Midbrain (tissue), 1 donor: ENCODE measurements around the gene PRPF40A.

Source experiments
- DNase-seq: peaks from one replicate; lab custom pipeline; 2025; lab: John Stamatoyannopoulos, UW

Gene PRPF40A

DNA sequence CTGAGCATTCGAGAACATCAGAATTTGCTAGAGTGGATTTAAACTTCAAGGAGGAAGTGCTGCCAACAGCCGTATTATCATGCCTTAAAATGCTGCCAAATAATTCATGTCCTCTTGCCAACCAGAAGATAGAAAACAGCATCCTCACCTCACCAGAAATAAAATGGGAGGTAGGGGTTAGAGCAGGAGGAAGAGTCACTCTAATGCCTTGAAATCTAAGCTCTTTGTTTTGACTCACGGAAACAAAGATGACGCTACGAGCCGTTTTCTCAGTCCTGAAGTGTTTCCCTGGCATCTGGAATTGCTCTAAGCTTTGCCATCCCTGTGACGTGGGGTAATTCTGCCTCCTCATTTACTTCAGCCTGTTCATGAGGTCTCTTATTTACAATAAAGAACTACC, 97.1 kb downstream of the PRPF40A start:
- DNase-seq = no peak

DNA sequence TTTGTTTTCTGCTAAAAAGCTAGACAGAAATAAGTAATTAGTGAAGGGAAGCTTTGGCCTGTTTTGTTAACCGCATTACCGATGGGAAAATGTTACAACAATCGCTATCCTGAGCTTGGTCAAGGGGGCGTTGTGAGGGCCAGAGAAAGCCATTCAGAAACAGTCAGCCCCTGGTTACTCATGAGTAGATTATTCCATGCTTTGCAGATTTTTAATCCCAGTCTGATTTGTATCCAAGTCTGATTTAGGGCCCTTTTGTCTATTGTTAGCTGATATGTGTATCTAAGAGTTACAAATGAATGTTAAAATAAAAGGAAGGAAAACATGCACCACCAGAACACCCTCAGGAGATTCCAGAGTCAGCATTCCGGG, 99.1 kb downstream of the PRPF40A start:
- peak; percentile 18 for DNase-seq

DNA sequence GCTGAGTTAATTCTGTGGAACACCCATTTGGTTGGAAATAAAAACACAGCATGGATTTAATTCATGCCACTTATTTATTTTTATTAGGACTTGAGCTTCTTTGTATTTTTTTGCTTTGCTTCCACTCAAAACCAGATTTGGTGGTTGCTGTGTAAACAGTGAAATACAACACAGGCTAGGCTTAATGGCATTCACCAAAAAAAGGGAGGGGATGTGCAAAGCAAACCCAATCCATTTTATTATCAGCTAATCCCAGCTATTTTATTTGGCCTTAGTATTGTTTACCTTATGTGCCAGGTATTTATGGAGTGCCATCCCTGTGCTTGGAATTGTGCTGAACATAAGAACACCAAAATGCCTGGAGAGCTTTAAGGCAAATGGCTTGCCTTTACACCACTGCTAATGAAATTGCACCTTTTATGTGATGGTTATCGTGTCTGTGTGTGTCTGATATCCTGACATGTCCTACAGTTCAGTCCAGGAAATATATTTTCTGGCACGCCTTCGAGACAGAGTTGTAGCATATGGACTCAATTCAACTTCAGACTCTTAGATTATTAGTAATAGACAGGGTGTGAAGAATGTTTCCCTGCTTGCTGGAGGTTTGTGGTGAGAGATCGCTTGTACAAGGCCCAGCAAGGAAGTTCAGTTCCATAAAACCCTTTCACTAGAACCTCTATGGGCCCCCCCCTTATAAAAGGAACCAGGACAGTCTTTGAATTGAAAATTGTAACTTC, 99.6 kb downstream of the PRPF40A start:
- no peak for DNase-seq

DNA sequence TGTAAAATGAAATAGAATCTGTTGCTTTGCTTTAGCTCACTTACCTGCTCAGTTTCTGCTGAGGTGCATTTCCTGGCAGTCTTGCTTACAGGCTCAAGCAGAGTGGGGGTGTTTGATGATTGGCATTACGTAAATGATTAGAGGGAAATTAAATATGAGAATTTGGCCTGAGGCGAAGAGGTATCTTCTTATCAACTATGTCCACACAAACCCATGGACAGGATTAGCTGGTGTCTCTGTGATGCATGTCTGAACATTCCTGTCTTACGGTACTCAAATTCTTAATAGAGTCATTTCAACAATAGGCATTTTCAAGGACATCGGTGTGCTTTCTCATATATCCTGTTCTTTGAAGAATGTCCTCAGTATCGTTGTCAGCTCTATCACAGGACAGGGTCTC, 102.1 kb downstream of the PRPF40A start:
- DNase-seq = no peak

DNA sequence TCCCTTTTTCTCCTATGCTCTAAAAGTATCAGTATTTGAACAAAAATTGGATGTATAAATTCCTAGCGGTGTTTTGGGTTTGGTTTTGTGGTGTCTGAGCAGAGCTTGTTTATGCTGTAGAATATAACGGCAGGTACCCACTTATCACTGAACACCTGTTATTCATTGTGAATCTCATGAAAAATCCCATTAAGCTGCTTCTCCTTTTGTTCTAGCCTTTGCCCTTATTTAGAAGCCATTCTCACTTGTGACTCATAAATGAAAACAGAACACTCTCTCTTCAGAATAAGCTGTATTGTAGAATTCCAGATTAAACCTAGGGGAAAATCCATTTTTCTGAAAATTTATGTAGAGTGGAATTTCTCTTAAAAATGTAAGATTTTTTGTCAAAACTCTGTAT, 104.0 kb downstream of the PRPF40A start:
- no peak for DNase-seq

DNA sequence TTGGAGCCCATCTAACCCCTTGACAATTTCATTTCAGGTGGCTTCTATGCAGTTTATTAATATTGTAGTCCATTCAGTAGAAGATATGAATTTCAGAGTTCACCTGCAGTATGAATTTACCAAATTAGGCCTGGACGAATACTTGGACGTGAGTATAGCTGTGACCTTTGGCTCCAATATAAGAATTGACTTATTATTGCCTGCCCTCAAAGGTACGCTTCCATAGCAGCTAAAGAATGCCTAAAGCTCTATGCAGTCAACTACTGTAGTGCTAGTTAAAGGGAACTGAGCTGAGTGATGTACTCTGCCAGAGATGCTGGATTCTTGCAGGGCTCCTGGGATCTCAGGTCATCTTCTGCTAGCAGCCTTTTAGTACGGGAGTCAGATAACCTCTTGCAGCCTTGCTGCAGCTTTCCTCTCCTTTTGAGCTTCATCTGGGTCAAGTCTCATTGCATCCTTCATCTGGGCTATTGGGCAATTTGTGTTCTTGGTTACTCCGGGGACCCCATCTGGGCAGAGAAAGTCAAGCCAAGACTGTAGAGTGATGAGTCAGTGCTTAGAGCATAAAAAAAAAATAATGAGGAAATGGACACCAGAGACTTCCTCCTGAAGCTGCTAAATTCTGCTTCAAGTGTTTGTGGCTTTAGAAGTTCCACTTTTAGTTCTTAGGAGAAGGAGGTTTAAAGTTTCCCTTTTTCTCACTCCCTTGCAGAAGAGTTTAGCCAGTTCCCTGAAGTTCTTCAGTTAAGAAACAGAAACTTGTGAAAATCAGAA, 105.6 kb downstream of the PRPF40A start:
- peak; percentile 33 for DNase-seq

DNA sequence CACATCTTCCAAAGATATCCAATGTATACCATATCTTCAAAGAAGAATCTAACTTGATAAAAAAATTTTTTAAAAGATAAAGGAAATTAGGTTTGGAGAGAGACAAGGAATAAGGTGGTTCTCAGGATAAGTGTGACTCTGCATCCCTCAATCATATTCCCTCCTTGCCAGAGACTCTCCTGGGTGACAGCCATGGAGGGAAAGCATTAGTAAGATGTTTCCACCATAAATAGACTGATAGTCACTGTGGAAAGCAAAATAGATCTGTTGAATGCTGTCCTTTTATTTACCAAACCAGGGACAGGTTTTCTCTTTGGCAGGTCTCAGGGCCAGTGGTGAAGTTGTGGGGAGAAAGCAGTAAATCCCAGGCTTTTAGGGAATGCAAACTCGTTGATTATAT, 107.6 kb downstream of the PRPF40A start:
- DNase-seq = no peak

DNA sequence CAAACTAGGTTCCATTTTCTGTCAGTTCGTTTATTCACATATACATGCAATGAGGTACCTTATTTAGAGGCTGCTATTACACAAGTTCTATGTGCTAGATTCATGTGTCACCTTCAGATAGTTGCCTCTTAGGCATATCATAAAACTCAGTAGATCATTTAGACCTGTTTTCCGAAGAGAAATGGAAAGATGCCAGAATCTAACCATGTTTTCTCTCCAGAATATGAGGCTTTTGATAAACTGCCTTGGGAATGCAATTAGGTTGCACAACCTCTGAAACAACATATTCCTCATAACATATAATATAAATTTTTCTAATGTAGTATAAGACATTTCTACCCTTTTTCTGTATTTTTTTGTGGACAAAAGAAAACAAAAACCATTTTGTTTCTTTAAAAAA, 108.1 kb downstream of the PRPF40A start:
- DNase-seq = no peak

DNA sequence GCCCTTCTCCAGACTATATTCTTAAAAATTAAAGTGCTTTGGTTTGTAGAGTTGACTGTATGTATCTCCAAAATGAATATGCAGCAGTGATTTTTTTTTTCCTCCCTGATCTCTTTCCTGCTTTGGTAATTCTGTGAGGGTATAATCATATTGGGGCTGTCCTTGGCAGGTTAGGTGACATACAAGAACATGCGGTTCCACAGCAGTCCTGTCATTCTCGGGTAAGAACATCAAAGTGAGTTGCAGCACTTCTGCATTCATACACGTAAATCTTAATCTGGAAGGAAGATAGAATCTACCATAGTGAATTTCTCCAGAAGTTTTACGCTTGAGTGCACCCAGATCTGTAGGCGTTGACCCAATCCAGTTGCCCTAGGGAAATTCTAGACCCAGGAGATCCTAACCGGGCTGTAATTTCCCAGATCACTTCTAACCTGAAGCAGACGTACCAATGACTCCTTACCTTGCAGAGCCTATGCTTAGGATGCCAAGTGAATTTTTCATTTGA, 109.4 kb downstream of the PRPF40A start:
- no peak for DNase-seq

DNA sequence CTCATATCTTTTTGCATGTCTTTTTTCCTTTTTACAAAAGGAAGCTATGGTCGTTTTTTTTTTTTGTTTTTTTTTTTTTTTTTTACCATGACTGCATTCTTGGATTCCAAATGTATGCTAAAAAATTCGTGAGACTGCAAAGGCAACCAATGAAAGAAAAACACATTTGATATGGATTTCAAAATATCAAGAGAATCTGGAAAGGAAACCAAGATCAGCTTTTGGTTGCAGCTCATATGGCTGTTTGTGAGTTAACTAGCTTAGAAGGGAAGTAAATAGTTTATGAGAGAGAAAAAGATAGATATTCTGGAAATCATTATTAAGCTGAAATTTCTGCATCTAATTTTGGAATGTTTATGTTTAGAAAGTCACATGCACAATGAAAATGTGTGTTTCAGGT, 110.3 kb downstream of the PRPF40A start:
- DNase-seq = no peak

DNA sequence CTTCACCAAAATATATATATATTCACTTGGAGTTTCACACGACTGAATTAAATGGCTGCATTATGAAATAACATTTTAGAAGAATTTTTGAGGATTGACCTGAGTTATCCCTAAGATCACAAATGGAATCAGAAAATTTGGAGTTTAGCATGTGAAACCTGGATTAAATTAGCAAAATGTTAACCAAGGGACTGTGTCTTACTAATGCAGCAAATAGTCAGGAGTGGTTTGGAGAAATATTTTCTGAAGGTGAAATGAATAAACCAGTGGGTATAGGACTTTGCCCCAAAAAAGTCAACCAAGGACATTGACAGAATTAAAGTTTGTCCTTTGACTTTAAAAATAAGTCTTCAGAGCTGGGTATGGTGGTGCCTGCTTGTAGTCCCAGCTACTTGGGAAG, 111.2 kb downstream of the PRPF40A start:
- DNase-seq = no peak

DNA sequence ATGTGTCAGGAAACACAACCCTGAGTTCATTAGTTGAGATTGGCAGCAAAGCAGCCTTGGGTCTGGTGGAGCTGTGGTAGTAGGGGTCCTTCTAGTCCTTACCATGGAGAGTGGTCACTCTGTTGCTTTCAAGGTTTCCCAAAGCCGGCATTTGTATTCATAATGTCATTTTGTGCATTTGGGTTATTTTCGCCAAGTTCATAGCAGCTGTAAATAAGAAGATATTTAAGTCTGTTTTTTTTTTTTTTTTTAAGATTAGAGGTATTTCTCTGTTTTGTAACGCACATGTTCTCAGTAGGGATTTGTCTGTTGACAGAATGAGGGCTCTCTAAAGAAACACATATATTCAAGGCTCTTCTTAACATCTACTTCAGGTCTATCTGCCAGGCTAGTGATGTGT, 114.1 kb downstream of the PRPF40A start:
- no peak for DNase-seq

DNA sequence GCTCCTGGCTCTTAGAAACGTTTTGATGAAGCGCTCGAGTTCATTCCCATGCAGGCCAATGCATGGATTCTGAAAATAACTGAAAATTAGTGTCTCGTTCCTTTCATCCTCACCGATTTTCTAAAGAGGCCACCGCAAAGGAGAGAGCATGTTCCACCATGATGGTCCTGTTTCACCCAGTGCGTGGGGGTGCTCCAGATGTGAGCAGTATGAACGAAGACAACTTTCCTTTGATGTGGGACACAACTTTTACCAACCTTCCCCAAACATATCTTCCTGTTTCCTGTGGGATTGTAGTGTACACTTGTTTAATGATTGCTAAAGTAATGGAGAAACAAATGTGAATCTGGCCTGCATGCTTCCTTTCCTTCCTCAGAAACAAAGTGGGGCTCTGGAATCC, 114.5 kb downstream of the PRPF40A start:
- DNase-seq = no peak
